GM21825 (cell line): ENCODE data around the gene ZBED2.
A peak's percentile ranks its signal among the peaks of the same experiment; 100 is the strongest.
"Not testable (repeated sequence)": the region's sequence is repeated elsewhere in the genome, so short reads cannot be mapped to it uniquely, and the experiment has no call there.

Source experiments
- ATAC-seq: cut with Tn5 transposase; IDR thresholded peaks from one replicate; pipeline ENCODE4 v1.9.1; 2021; ENCODE audit warnings: mild to moderate bottlenecking, moderate library complexity; ENCODE audit not compliant: unreplicated experiment

ZBED2 gene

DNA sequence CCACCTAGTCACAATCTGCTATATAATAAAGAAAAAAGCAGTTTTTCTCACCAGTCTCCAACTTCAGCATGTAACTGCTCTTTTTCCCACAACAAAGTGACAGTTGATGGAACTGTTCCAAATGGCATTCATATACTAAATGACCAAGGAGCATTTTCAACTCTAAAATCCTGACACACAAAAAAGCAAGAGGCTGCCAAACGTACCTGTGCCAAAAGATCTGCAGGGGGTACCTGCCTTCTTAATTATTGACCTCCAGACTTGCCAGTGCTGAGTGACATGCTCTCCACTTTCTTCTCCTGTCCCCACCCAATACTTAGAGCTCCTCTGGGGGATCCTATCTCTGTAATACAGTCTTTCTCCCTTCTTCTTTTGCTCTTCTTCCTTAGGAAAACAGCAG, 18.0 kb downstream of the ZBED2 start:
- no peak for ATAC-seq

DNA sequence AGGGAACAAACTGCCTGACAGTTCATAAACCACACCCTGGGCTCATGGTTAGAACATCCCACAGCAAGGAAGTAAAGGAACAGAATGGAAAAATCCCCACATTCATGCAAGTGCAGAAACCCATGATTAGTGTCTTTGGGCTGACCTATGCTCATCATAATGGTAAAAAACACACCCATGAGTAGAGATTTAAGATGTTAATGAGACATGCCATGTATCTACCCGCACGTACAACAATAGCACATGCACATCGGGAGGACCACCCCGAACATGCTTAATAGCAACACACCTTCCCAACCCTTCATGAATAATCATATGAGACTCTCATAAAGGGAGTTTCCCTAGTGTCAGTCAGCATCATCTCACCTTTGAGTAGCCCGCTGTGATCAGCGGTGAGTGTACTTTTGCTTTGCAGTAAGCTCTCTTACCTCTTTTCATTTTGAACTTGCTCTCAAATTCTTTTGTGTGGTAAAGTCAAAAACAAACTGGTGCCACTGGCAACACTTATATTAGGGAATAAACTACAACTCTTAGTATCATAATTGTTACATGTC, 23.2 kb downstream of the ZBED2 start:
- no peak for ATAC-seq

- ATAC-seq = no peak
These were observed 23.9 kb downstream of the ZBED2 start for GRCh38 chr3:111571282-111571681.

- no peak for ATAC-seq
These were observed 24.6 kb downstream of the ZBED2 start for GRCh38 chr3:111570404-111571030.

DNA sequence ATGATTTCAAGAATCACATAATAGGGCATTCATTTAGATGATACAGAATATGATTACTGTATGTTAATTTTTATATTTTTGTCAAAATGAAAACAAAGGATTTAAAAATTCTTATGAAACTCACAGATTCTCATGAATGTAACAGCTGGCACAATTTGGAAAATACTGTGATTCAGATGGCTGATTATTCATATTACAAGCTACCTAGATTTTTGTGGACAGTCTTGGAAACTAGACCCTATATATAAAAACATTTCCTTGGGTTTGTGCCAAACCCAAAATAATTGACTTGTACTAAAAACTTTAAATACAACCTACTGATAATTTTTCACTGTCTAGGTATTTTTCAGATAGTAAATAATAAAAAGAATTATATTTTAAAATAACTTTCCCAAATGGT, 26.2 kb downstream of the ZBED2 start:
- no peak for ATAC-seq

DNA sequence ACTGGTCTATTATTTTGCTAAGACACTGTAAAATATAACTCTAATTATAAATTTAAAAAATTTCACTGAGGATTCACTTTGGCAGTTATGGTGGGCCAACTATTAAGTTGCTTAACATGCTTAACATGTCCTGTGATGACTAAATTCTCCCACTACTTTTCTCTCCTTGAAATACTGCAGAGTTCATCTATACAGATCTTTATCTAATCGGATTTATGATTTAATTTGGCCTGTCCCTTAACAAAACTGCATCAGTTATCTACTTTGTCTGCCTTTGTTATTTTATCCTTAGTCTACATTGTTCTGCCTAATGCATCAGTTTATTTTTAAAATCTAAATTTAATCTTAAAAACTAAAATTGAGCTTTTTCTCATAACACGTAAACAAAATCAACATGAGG, 26.8 kb downstream of the ZBED2 start:
- ATAC-seq = no peak

- ATAC-seq = no peak
These were observed 28.3 kb downstream of the ZBED2 start for GRCh38 chr3:111566844-111567243.

- not testable (repeated sequence) for ATAC-seq
These were observed 33.2 kb downstream of the ZBED2 start for GRCh38 chr3:111561902-111562301.

DNA sequence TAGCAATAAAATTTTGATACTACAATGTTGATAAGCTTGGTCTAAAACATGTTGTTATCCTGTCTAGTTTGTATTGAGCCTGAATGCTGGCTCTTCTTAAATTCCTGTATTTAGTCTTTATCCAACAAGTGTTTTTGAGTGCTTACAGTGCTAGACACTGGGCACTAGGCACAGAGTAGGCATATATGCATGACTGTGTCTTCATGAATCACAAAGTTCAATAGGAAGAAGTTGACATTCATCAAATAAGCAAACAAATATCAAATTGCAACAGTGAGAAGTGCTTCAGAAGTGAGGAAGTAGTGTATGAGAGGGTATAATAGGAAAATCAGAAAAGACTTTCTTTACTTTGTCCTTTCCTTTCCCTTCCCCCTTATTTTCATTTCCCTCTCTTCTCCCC, 46.4 kb downstream of the ZBED2 start:
- ATAC-seq = no peak

GRCh38 chr3:111548092-111548491, 47.1 kb downstream of the ZBED2 start:
- ATAC-seq = peak; percentile 69

GRCh38 chr3:111547631-111548030, 47.5 kb downstream of the ZBED2 start:
- ATAC-seq = peak; percentile 92

GRCh38 chr3:111545349-111545748, 49.8 kb downstream of the ZBED2 start:
- no peak for ATAC-seq
